Liver (tissue), 9 donors: ENCODE data around the gene TRAPPC5. TPM values are rescaled to one million over a fixed set of nuclear protein-coding genes. Genes with fewer than 3 reads are reported as not detected.

Experiments used
- DNase-seq: peaks from one replicate; pipeline ENCODE4 v3.0.0-alpha.2; 2017; ENCODE audit warnings: low spot score
- H3K27ac ChIP-seq, 2 donors: one replicate each; pipeline ENCODE4 v1.7.0; 2013; ENCODE audit warnings: inconsistent platforms in 2 of 2, low read length in 2 of 2, control low read depth in 1 of 2, low read depth in 1 of 2, mild to moderate bottlenecking in 1 of 2
- H3K27me3 ChIP-seq, 4 donors: one replicate each; pipeline versions ENCODE4 v1.6.1 to v1.7.0; 2013; ENCODE audit warnings: low read length in 3 of 4, inconsistent platforms in 1 of 4, mild to moderate bottlenecking in 1 of 4, moderate library complexity in 1 of 4; ENCODE audit not compliant: control insufficient read depth in 4 of 4, insufficient read depth in 4 of 4
- H3K36me3 ChIP-seq, 4 donors: one replicate each; pipeline versions ENCODE4 v1.6.1 to v1.7.0; 2013; ENCODE audit warnings: low read length in 3 of 4, mild to moderate bottlenecking in 3 of 4, low read depth in 1 of 4, moderate library complexity in 1 of 4; ENCODE audit not compliant: control insufficient read depth in 4 of 4, insufficient read depth in 3 of 4
- H3K4me1 ChIP-seq, 4 donors: one replicate each; pipeline versions ENCODE4 v1.6.1 to v1.7.0; 2013; ENCODE audit warnings: low read length in 3 of 4, mild to moderate bottlenecking in 3 of 4, moderate library complexity in 1 of 4; ENCODE audit not compliant: control insufficient read depth in 4 of 4, insufficient read depth in 4 of 4
- H3K4me3 ChIP-seq, 3 donors: one replicate each; pipeline versions ENCODE4 v1.6.1 to v1.7.0; 2013; ENCODE audit warnings: low read length in 3 of 3, control low read depth in 1 of 3, low read depth in 1 of 3, mild to moderate bottlenecking in 1 of 3
- H3K9ac ChIP-seq, 2 donors: one replicate each; pipeline ENCODE4 v1.7.0; 2013; ENCODE audit warnings: low read length in 2 of 2, mild to moderate bottlenecking in 2 of 2, moderate library complexity in 2 of 2, control low read depth in 1 of 2, low read depth in 1 of 2
- H3K9me3 ChIP-seq, 4 donors: one replicate each; pipeline versions ENCODE4 v1.6.1 to v1.7.0; 2013; ENCODE audit warnings: low read length in 3 of 4; ENCODE audit not compliant: control insufficient read depth in 4 of 4
- EGR1 ChIP-seq, 2 donors: IDR thresholded peaks; 2 replicates each; pipeline ENCODE4 v1.6.1; 2016 to 2018; ENCODE audit warnings: antibody characterized with exemption in 2 of 2, low read depth in 2 of 2
- FOXA1 ChIP-seq: IDR thresholded peaks from 2 replicates; pipeline ENCODE4 v1.6.1; 2016; ENCODE audit warnings: antibody characterized with exemption
- FOXA2 ChIP-seq: IDR thresholded peaks from 2 replicates; pipeline ENCODE4 v1.6.1; 2016; ENCODE audit warnings: antibody characterized with exemption
- GABPA ChIP-seq, 2 donors: IDR thresholded peaks in 1 of 2; conservative IDR thresholded peaks in 1 of 2; 2 replicates each; pipeline ENCODE4 v1.6.1; 2016; ENCODE audit warnings: antibody characterized with exemption in 2 of 2, mild to moderate bottlenecking in 1 of 2, moderate library complexity in 1 of 2
- HNF4A ChIP-seq, 2 donors: conservative IDR thresholded peaks; 2 replicates each; pipeline ENCODE4 v1.6.1; 2016; ENCODE audit warnings: antibody characterized with exemption in 2 of 2, mild to moderate bottlenecking in 2 of 2
- HNF4G ChIP-seq: IDR thresholded peaks from 2 replicates; pipeline ENCODE4 v1.6.1; 2016; ENCODE audit warnings: antibody characterized with exemption
- JUND ChIP-seq, 2 donors: IDR thresholded peaks; 2 replicates each; pipeline ENCODE4 v1.6.1; 2016; ENCODE audit warnings: antibody characterized with exemption in 2 of 2
- NR2F2 ChIP-seq: IDR thresholded peaks from 2 replicates; pipeline ENCODE4 v1.6.1; 2016; ENCODE audit warnings: antibody characterized with exemption
- RAD21 ChIP-seq, 2 donors: IDR thresholded peaks; 2 replicates each; pipeline ENCODE4 v1.6.1; 2016; ENCODE audit warnings: antibody characterized with exemption in 2 of 2, mild to moderate bottlenecking in 2 of 2
- RXRA ChIP-seq, 2 donors: IDR thresholded peaks; 2 replicates each; pipeline ENCODE4 v1.6.1; 2017 to 2018; ENCODE audit warnings: antibody characterized with exemption in 2 of 2, mild to moderate bottlenecking in 1 of 2
- SP1 ChIP-seq: IDR thresholded peaks from 2 replicates; pipeline ENCODE4 v1.6.1; 2018; ENCODE audit warnings: antibody characterized with exemption, mild to moderate bottlenecking
- TAF1 ChIP-seq: conservative IDR thresholded peaks from 2 replicates; pipeline ENCODE4 v1.6.1; 2016; ENCODE audit warnings: antibody characterized with exemption, mild to moderate bottlenecking
- YY1 ChIP-seq: IDR thresholded peaks from 2 replicates; pipeline ENCODE4 v1.6.1; 2016; ENCODE audit warnings: antibody characterized with exemption, mild to moderate bottlenecking
- WGBS: extraction: QIAGEN DNeasy Blood & Tissue Kit; methylation state at CpG from one replicate; pipeline ENCODE4 v1.1.7; 2013; 5-methylcytosine and 5-hydroxymethylcytosine counted together
- polyA plus RNA-seq, 2 donors: library from polyadenylated mRNA; stranded (reverse) in 1 of 2; unstranded in 1 of 2; fragments of 200-250 nt in 1 of 2; fragments of >200 nt in 1 of 2; fragmentation: Nextera tagmentation in 1 of 2; extraction: Ambion mirVana in 1 of 2; gene quantifications; one replicate each; pipeline versions ENCODE4 v1.2.1 to v1.2.3, GENCODE V29; 2013 to 2015
- total RNA-seq, 2 donors: library from RNA; depleted of rRNA; stranded (reverse); fragments of >200 nt; gene quantifications; one replicate each; pipeline ENCODE4 v1.2.3, GENCODE V29; 2014
- TF ChIP-seq, protein P1 (sequence below): fragments of 150-350 bp; IDR thresholded peaks from 2 replicates; pipeline ENCODE4 v1.5.1; 2017; ENCODE audit warnings: improper control_type of control experiment, low read depth, low read length; ENCODE audit not compliant: missing input control
- TF ChIP-seq, protein P2 (sequence below): IDR thresholded peaks from 2 replicates; pipeline ENCODE4 v1.6.1; 2016; ENCODE audit warnings: antibody characterized with exemption
- TF ChIP-seq, protein P3 (sequence below): IDR thresholded peaks from 2 replicates; pipeline ENCODE4 v1.6.1; 2016; ENCODE audit warnings: antibody characterized with exemption
- TF ChIP-seq, protein P4 (sequence below): IDR thresholded peaks from 2 replicates; pipeline ENCODE4 v1.6.1; 2016; ENCODE audit warnings: antibody characterized with exemption
- donor health status: healthy.
- donor health status: healthy.
- donor health status: healthy.
- donor health status: healthy.
- donor health status: healthy.

TRAPPC5 gene
- total and polyA plus RNA-seq, 4 donors: 22.5 to 130 (median 55.2) TPM

DNA sequence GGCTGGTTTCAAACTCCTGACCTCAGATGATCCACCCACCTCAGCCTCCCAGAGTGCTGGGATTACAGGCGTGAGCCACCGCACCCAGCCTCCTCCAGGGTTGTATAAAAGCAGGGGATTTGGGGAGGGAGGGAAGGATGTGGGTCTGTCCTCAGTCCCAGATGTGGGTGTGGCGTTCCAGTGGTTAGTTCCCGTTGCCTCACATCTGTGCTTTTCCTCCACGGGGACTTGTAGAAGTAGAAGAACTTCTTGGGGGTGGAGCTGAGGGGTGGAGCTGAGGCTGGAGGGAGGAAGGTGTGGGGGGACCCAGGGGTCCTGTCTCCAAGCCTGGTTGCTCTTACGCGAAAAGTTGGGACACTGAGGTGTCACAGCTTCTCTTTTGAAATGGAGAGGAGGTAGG is 4.3 kb upstream of the TRAPPC5 start:
- TF ChIP-seq FOXA2 (no peak), JUND (IDR thresholded peaks at IDR 0.05) (no peak), HNF4G (no peak), NR2F2 (no peak), RXRA (IDR thresholded peaks at IDR 0.05) (no peak), RAD21 (IDR thresholded peaks at IDR 0.05) (no peak), HNF4A (conservative IDR thresholded peaks at IDR 0.05) (no peak), YY1 (no peak), EGR1 (IDR thresholded peaks at IDR 0.05; ENCODE audit: low read depth in 2 of 2) (no peak)
- TF ChIP-seq, protein P1, sequence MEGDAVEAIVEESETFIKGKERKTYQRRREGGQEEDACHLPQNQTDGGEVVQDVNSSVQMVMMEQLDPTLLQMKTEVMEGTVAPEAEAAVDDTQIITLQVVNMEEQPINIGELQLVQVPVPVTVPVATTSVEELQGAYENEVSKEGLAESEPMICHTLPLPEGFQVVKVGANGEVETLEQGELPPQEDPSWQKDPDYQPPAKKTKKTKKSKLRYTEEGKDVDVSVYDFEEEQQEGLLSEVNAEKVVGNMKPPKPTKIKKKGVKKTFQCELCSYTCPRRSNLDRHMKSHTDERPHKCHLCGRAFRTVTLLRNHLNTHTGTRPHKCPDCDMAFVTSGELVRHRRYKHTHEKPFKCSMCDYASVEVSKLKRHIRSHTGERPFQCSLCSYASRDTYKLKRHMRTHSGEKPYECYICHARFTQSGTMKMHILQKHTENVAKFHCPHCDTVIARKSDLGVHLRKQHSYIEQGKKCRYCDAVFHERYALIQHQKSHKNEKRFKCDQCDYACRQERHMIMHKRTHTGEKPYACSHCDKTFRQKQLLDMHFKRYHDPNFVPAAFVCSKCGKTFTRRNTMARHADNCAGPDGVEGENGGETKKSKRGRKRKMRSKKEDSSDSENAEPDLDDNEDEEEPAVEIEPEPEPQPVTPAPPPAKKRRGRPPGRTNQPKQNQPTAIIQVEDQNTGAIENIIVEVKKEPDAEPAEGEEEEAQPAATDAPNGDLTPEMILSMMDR: no peak
- TF ChIP-seq, protein P2, sequence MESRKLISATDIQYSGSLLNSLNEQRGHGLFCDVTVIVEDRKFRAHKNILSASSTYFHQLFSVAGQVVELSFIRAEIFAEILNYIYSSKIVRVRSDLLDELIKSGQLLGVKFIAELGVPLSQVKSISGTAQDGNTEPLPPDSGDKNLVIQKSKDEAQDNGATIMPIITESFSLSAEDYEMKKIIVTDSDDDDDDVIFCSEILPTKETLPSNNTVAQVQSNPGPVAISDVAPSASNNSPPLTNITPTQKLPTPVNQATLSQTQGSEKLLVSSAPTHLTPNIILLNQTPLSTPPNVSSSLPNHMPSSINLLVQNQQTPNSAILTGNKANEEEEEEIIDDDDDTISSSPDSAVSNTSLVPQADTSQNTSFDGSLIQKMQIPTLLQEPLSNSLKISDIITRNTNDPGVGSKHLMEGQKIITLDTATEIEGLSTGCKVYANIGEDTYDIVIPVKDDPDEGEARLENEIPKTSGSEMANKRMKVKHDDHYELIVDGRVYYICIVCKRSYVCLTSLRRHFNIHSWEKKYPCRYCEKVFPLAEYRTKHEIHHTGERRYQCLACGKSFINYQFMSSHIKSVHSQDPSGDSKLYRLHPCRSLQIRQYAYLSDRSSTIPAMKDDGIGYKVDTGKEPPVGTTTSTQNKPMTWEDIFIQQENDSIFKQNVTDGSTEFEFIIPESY: no peak
- TF ChIP-seq, protein P3, sequence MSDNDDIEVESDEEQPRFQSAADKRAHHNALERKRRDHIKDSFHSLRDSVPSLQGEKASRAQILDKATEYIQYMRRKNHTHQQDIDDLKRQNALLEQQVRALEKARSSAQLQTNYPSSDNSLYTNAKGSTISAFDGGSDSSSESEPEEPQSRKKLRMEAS: no peak
- no peak overlapping the region for H3K4me3 ChIP-seq
- no peaks in the 10 kb centered on the region for H3K27me3 ChIP-seq
- DNase-seq: no peak
- peak overlapping the region in 1 of 2 donors; percentile 41 for H3K27ac ChIP-seq
- 56% methylated on average over 7 of the region's 7 CpGs for WGBS
- H3K9me3 ChIP-seq: no peaks in the 10 kb centered on the region
- H3K36me3 ChIP-seq: no peaks in the 10 kb centered on the region
- no peak overlapping the region for H3K9ac ChIP-seq
- peaks cover 2 to 20% (median 9%) of the 10 kb centered on the region in 4 donors for H3K4me1 ChIP-seq

DNA sequence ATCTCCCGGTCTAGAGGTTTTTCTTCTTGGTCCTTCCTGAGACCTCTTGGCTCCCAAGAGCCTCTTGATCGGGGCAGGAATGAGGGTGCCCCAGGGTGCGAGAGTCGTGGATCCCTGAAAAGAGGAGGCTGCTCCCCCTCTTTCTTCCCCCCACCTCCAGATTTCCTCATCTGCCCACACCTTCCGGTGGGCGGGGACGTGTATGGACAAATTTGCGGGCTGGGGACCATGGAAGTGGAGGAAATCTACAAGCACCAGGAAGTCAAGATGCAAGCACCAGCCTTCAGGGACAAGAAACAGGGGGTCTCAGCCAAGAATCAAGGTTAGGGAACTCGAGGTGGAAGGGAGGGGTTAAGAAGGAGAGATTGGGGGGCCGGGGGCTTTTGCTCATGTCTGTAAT is 3.8 kb upstream of the TRAPPC5 start, which contains the start of gene MCEMP1:
MCEMP1 (plus strand) TSS at position 237 of the 400 bp plus-strand sequence; CDS start at position 268, 31 bp downstream.
- H3K9me3 ChIP-seq: no peaks in the 10 kb centered on the region
- H3K27ac ChIP-seq: peak within 1 kb of the TSS in 1 of 2 donors; percentile 41
- TF ChIP-seq RXRA (IDR thresholded peaks at IDR 0.05) (no peak), FOXA2 (no peak), NR2F2 (no peak), HNF4G (no peak), FOXA1 (no peak), TAF1 (no peak), SP1 (no peak), GABPA (IDR thresholded peaks at IDR 0.05 in 1 of 2, conservative IDR thresholded peaks at IDR 0.05 in 1 of 2) (no peak), RAD21 (IDR thresholded peaks at IDR 0.05) (no peak), EGR1 (IDR thresholded peaks at IDR 0.05; ENCODE audit: low read depth in 2 of 2) (no peak)
- TF ChIP-seq, protein P2: no peak
- TF ChIP-seq, protein P1: no peak
- TF ChIP-seq, protein P4, sequence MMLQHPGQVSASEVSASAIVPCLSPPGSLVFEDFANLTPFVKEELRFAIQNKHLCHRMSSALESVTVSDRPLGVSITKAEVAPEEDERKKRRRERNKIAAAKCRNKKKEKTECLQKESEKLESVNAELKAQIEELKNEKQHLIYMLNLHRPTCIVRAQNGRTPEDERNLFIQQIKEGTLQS: no peak
- no peak within 1 kb of the TSS for H3K9ac ChIP-seq
- WGBS: 44% methylated on average over 10 of the region's 10 CpGs
- peaks cover 2 to 24% (median 11%) of the 10 kb centered on the region in 4 donors for H3K4me1 ChIP-seq
- H3K4me3 ChIP-seq: no peak within 1 kb of the TSS
- no peaks in the 10 kb centered on the region for H3K27me3 ChIP-seq
- no peak for DNase-seq
- H3K36me3 ChIP-seq: no peaks in the 10 kb centered on the region
